ENCODE data around the gene EPOP. TPM values are rescaled to one million over a fixed set of nuclear protein-coding genes. Genes with fewer than 3 reads are reported as not detected.
A peak's percentile ranks its signal among the peaks of the same experiment; 100 is the strongest.

Gene EPOP
- total and polyA plus RNA-seq, 7 donors = 0.21 to 1.2 (median 0.50) TPM

- Histone ChIP-seq H3K4me3 (peak overlapping the region; percentile 6), H3K4me1 (peaks cover 54% of the 10 kb centered on the region), H3K36me3 (ENCODE audit: insufficient read depth in 1 of 2, low read depth in 1 of 2) (peaks cover 0 to 81% of the 10 kb centered on the region in 2 donors), H3K27me3 (ENCODE audit: insufficient read depth in 3 of 3, low read length in 2 of 3) (no peaks in the 10 kb centered on the region), H3K9me3 (no peaks in the 10 kb centered on the region), H3K27ac (peak overlapping the region; percentile 83)
- DNase-seq (no peak), ATAC-seq (no peak)
- intact Hi-C loops (cut with DNase I) = loop anchor here in 1 of 2 donors (2.0 kb wide), 1 partner anchor 18 kb away; no protein-coding TSS in a partner anchor
- WGBS, 3 donors = 58 to 85% (median 59%) methylated on average over 3 of the region's 3 CpGs
- no peak for TF ChIP-seq CTCF (IDR thresholded peaks at IDR 0.05)
Measured at GRCh38 chr17:38710604-38710962, 35.8 kb upstream of the EPOP start.

GRCh38 chr17:38709864-38710603, 35.3 kb upstream of the EPOP start:
- Histone ChIP-seq H3K27me3 (ENCODE audit: insufficient read depth in 3 of 3, low read length in 2 of 3) (no peaks in the 10 kb centered on the region), H3K36me3 (ENCODE audit: insufficient read depth in 1 of 2, low read depth in 1 of 2) (peaks cover 0 to 76% of the 10 kb centered on the region in 2 donors), H3K9me3 (no peaks in the 10 kb centered on the region), H3K27ac (peak overlapping the region; percentile 83), H3K4me3 (peak overlapping the region; percentile 6), H3K4me1 (peaks cover 54% of the 10 kb centered on the region)
- DNase-seq (no peak), ATAC-seq (peak; percentile 30 to 82 (median 53))
- 34 to 42% (median 35%) methylated on average over 13 of the region's 13 CpGs for WGBS, 3 donors
- intact Hi-C loops (cut with DNase I) = loop anchor here in 1 of 2 donors (2.0 kb wide), 1 partner anchor 19 kb away; no protein-coding TSS in a partner anchor
- TF ChIP-seq CTCF (IDR thresholded peaks at IDR 0.05) = no peak

GRCh38 chr17:38709104-38709820, 34.5 kb upstream of the EPOP start:
- intact Hi-C loops (cut with DNase I) = no loop called here
- Histone ChIP-seq H3K27ac (peak overlapping the region; percentile 83), H3K9me3 (no peaks in the 10 kb centered on the region), H3K4me3 (peak overlapping the region; percentile 6), H3K27me3 (ENCODE audit: insufficient read depth in 3 of 3, low read length in 2 of 3) (no peaks in the 10 kb centered on the region), H3K4me1 (peaks cover 54% of the 10 kb centered on the region), H3K36me3 (ENCODE audit: insufficient read depth in 1 of 2, low read depth in 1 of 2) (peaks cover 0 to 68% of the 10 kb centered on the region in 2 donors)
- no peak for TF ChIP-seq CTCF (IDR thresholded peaks at IDR 0.05)
- 75 to 88% (median 78%) methylated on average over 18 of the region's 18 CpGs for WGBS, 3 donors
- DNase-seq (no peak), ATAC-seq (no peak)

GRCh38 chr17:38707678-38708351, 33.1 kb upstream of the EPOP start:
- H3K27ac ChIP-seq = peak overlapping the region; percentile 98
- intact Hi-C loops (cut with DNase I) = no loop called here
- peak overlapping the region; percentile 97 for H3K4me3 ChIP-seq
- ATAC-seq = no peak
- H3K27me3 ChIP-seq (ENCODE audit: insufficient read depth in 3 of 3, low read length in 2 of 3) = no peaks in the 10 kb centered on the region
- no peaks in the 10 kb centered on the region for H3K9me3 ChIP-seq
- no peak for TF ChIP-seq CTCF (IDR thresholded peaks at IDR 0.05)
- WGBS, 3 donors = 65 to 79% (median 73%) methylated on average over 21 of the region's 21 CpGs
- no peak for DNase-seq
- peaks cover 0 to 53% of the 10 kb centered on the region in 2 donors for H3K36me3 ChIP-seq (ENCODE audit: insufficient read depth in 1 of 2, low read depth in 1 of 2)
- peaks cover 62% of the 10 kb centered on the region for H3K4me1 ChIP-seq

Measured in psoas muscle (tissue), 8 donors.